Measurements from ENCODE around the gene PEX3.

- TF ChIP-seq EZH2 (IDR thresholded peaks at IDR 0.05; ENCODE audit: borderline replicate concordance, low read length): no peak
- TF ChIP-seq, protein P1, sequence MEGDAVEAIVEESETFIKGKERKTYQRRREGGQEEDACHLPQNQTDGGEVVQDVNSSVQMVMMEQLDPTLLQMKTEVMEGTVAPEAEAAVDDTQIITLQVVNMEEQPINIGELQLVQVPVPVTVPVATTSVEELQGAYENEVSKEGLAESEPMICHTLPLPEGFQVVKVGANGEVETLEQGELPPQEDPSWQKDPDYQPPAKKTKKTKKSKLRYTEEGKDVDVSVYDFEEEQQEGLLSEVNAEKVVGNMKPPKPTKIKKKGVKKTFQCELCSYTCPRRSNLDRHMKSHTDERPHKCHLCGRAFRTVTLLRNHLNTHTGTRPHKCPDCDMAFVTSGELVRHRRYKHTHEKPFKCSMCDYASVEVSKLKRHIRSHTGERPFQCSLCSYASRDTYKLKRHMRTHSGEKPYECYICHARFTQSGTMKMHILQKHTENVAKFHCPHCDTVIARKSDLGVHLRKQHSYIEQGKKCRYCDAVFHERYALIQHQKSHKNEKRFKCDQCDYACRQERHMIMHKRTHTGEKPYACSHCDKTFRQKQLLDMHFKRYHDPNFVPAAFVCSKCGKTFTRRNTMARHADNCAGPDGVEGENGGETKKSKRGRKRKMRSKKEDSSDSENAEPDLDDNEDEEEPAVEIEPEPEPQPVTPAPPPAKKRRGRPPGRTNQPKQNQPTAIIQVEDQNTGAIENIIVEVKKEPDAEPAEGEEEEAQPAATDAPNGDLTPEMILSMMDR (conservative IDR thresholded peaks at IDR 0.05 in 1 of 2, IDR thresholded peaks at IDR 0.05 in 1 of 2; ENCODE audit: extremely low read depth in 1 of 2, insufficient read depth in 1 of 2, low read depth in 1 of 2, low read length in 2 of 2): no peak
These were observed 41.8 kb upstream of the PEX3 start for GRCh38 chr6:143408787-143409162.

Data from mammary epithelial cell (primary cell).